GM18517 (cell line): ENCODE data around the gene SKP1.
A peak's percentile ranks its signal among the peaks of the same experiment; 100 is the strongest.

Experiments
- ATAC-seq: cut with Tn5 transposase; IDR thresholded peaks from one replicate; pipeline ENCODE4 v1.9.1; 2021; ENCODE audit warnings: mild to moderate bottlenecking, moderate library complexity; ENCODE audit not compliant: unreplicated experiment

The SKP1 gene

DNA sequence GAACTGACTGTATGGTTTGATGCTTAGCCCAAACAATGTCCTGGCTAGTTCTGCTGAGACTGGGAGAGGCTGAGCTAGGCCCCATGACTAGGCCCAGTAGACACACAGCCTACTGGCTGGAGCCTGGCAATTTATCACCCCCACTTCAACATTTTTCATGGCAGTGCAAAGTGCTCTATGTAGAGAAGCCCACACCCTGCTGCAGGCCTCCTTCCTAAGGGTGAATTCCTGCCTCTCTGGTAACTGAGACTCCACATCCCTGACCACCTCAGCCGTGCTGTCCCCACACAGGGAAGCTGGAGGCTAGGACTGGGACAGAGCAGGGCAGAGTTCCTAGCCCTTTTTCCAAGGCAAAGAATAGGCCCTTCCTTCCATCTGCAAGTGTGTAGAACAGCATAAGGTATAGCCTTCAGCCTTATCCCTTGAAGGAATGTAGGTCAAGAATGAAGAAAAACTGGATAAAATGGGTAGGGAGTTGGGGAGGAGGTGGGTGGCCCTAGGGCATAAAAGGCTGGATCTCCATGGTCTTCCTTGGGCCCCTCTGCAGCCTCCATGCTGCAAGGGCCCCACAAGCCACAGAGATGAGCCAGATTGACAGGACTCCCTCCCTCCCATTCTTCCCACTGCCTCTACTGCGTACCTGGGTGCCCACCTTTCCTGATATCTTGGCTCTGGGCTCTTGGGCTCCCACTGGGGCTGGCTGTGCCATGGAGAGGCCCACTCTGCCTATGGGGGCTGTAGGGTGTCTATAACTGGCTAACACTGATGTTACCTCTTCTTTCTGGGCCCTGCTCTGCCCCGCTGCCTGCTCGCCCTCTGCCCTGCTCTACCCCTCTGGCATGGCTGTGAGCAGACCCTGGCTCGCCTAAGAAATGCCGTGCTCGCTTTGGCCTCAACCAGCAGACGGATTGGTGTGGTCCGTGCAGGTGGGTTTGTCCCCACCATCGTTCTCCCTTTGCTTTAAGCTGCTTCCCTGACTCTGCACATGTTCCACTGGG lies 32.5 kb downstream of the SKP1 start:
- no peak for ATAC-seq

GRCh38 chr5:134143431-134143830 lies 33.3 kb downstream of the SKP1 start:
- no peak for ATAC-seq

GRCh38 chr5:134142806-134143205 lies 33.9 kb downstream of the SKP1 start:
- ATAC-seq, result no peak

DNA sequence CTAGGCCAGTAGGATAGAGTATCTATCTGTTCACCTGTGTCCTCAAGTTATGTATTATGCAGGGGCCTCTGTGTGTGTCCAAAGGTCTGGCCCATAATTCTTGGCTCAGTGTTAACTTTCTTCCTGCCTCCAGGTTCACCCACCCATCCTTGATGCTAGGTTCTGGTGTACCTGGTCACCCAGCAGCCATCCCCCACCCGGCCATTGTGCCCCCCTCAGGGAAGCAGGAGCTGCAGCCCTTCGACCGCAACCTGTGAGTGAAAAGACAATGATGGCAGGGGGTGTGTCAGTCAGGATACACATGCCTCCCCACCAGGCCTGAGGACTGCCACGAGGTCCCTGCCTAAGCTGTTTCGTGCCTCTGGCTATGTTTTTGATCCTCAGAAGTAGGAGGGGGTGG lies 34.7 kb downstream of the SKP1 start:
- ATAC-seq, result no peak

- ATAC-seq, result no peak
Observed at GRCh38 chr5:134141331-134142050, 35.3 kb downstream of the SKP1 start.

- no peak for ATAC-seq
Observed at GRCh38 chr5:134140530-134141201, 36.1 kb downstream of the SKP1 start.

- no peak for ATAC-seq
Observed at GRCh38 chr5:134139891-134140469, 36.8 kb downstream of the SKP1 start.

DNA sequence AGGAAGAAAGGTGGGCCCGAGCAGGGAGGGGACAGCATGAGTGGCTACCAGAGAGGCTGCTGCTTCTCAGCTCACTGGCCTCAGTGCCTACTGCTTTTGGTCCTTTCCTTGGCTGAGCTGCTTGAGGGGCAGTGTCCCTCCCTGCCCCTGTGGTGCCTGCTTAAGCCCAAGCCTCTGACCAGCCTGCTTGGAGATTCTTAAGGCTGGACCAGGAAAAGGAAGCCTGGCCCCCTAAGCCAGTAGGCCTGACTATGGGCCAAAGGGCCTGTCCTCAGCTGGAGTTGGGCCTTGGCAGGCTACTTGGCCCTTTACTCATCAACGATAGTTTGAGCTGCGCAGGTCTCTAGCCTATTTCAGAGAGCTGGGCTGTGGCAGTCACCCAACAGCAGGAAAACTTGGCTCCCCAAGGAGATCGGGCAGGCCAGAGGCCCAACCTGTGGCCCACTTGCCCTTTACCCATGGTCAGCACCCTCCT lies 37.3 kb downstream of the SKP1 start:
- ATAC-seq, result no peak

- peak; percentile 69 for ATAC-seq
Observed at GRCh38 chr5:134138416-134139376, 38.1 kb downstream of the SKP1 start.

DNA sequence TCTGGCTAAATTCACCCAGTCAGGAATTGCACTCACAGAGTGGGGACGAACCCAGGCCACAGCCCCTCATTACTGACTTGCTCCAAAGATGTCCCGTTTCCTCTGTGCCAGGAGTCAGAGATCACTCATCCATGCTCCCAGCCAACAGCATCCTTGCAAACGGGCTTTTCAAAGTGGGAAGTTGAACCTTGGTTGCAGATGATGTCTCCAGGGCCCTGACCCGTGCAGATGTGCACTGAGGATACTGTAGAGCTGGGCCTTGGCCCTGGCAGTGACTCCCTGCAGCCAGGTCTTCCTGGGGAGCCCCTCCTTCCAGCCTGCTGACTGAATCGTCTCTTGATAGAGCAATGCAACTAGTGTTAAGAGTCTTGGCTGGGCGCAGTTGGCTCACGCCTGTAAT lies 40.0 kb downstream of the SKP1 start:
- no peak for ATAC-seq

DNA sequence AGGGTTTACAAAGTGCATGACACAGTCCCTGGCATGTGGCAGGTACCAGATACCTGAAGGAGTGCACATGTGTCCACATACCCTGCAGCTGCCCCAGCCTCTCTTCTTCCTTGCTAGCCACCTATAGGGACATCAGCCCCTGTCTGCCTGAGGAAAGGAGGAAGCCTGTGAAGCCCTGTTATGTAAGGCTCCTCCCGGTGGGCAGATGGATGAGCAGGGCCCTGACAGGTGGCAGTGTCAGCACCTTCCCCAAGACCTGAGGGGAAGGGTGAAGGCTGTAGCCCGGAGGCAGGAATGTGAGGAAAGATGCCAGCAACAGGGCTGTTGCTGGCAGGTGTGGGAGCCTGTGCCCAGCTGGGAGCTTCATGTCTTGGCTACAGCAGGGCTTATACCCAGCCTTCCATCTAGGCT lies 40.5 kb downstream of the SKP1 start:
- ATAC-seq, result no peak

GRCh38 chr5:134135091-134135655 lies 41.6 kb downstream of the SKP1 start:
- no peak for ATAC-seq

DNA sequence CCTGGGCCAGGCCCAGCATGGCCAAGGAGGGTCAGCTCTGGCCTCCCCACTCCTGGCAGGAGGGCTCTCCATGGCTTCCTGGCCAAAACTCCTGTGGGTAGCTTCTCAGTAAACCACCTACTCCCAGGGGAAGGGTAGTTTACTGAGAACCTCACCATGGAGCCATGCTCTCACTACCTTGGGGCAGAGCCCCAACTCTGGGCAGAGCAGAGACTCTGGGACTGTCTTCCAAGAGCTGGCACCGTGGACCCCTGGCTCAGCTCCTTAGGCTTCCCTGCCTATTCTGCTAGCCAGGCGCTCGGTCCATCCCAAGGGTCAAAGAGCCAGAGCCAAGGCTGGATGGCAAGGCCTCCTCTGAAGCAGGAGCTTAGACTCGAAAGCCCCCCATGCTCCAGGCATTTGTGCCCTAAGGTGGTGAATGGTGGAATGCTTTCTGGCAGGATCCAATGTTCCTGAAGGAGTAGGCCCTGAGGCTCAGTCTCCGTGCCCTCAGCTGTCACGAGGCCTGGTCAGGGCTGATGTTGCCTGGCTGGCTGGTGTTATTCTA lies 42.7 kb downstream of the SKP1 start:
- ATAC-seq, result no peak

DNA sequence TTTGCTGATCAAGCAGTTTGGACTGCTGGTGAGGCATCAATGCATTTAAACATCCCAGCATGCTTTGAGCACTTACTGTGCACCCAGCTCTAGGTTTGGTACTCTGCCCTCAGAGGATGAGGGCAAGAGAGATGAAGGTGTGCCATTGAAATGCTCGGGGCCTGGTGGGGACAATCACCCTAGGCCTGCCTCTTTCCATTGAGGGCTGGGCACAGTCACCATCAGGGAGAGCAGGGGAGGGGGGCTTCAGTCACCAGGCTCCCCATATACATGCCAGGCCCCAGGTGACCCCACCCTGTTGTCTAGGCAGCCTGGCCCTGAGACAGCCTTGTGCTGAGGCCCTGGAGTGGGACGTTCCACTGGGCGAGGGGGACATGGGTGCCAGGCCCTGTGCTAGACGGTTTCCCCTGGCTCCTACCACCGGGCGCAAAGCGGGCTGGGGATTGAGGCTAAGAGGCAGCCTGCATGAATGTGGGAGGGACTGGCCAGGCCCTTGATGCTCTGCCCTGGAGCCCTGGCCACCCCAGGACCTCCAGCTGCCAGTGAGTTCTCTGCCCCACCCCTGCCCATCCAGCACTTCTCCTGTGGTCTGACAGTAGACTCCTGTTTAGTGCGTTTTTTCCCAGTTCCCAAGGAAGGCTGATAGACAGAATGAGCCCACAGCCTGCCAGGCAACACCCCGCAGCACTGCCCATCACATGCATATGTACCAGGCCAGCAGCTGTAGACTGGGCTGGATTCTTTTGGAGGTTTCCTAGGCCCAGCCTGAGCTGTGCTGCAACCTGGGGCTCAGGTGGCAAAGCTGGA lies 43.4 kb downstream of the SKP1 start:
- no peak for ATAC-seq

DNA sequence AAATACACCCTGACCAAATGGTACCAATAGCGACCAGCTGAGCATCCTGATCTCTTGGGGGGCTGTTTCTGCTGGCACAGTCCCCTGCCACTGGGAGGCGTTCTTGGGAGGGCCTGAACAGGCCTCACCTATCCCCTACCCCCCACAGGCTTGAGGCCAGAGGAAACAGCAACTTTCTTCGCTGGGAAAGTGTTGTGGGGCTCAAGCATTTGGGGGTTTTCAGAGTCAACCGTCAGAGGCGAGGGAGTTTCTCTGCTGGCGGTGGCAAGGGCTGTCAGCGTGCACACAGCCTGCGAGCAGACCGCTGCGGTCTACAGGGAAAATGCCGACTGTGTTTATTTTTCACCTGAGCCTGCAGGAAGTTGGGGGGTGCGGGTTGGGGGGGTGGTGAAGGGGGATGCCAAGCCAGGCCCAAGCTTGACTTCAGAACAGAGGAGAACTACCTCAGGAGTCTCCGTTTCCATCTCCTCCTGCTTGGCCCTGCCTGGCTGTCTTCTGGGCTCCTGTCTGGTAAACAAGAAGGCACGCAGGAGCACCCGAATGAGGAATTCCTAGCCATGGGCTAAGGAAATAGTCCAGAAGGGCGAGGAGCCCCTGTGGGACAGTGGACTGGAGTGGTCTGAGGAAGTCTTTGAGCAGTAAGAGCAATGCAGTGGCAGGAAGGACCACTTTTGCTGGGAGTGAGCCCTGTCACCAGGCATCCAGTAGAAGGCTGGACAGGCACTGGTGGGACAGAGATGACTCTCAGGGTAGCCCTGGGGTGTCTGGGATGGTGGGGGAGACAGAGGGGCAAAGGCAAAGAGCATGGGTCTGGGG lies 44.2 kb downstream of the SKP1 start:
- peak; percentile 49 for ATAC-seq

GRCh38 chr5:134131578-134132350 lies 45.0 kb downstream of the SKP1 start:
- ATAC-seq, result no peak

GRCh38 chr5:134131165-134131564 lies 45.6 kb downstream of the SKP1 start:
- ATAC-seq, result no peak
